HG03571 (cell line): ENCODE data around the gene ADGRG1.
"Not testable (repeated sequence)": the region's sequence is repeated elsewhere in the genome, so short reads cannot be mapped to it uniquely, and the experiment has no call there.

ENCODE experiments used
- ATAC-seq: cut with Tn5 transposase; IDR thresholded peaks from one replicate; pipeline ENCODE4 v1.9.1; 2021; ENCODE audit not compliant: unreplicated experiment

Gene ADGRG1

DNA sequence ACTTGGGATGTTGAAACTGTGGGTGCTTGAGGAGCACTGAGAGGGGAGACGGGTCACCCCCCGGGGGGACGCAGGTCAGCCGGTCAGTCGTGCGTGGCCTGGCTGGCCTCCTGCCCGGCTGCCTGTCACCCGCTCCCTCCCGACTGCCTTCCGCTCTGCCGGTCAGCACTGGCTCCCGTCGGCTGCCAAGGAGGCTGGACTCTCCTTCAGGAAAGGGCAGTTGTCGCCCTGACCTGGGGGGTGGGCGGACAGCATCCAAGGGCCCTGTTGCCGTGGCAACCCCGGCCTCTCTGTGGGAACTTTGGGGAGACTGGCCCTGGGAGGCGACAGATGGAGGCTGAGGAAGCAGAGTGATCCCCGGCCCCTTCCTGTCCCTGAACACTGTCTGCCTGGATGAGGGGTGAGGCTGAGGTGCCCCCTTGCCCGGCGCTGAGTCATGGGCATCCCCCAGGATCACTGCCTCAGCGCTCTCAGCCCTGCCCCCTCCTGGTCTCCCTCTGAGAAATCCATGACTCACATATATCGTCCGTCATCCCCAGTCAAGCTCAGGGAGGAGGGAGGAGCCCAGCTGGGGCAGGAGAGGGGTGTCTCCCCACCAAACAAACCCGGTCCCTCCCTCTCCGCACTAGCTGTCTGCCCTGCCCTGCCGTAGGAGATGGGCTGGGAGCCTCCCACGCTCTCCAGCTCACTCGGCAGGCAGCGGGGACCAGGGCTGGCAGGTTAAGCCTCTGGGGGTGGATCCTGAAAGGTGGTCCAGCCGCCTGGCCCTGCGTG lies at the start of gene ADGRG1:
Gene ADGRG1, plus strand, starts transcription at position 623 of the 774 bp plus-strand sequence. CDS start 21,658 bp downstream, outside the sequence.
- ATAC-seq, result no peak

DNA sequence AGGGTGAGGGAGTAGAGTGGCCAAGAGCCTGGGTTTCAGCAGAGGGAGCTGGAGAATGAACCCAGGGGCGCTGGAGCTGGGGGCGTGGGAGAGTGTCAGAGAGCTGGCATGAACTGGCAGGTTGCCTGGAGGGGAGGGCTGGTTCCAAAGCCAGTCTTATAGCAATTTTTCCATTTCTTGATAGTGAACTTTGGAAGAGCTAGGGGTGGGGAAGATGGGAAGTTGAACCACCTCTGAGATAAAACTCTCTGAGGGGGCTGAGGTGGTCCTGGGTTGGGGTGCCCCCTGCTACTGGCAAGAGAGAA lies 49.1 kb upstream of the ADGRG1 start:
- no peak for ATAC-seq

DNA sequence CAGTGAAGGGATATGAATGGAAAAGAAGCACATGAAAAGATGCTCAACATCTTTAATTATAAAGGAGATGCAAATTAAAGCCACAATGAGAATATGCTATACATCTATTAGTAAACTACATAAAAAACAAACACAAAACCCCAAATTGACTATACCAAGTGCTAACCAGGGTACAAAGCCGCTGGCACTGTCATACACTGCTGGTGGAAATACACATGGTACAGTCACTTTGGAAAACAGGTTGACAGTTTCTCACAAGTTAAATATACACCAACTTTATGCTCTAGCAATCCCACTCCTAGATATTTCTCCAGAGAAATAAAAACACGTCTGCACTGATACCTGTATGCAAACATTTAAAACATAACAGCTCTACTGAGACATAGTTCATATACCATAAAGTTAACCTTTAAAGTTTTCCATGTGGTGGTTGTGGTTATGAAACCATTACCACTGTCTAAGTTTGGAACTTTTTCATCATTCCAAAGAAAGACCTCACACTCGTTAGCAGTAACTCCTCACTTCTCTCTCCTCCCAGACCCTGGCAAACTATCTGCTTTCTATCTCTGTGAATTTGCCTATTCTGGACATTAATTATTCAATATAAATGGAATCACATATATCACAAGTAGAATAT lies 43.3 kb upstream of the ADGRG1 start:
- ATAC-seq, result no peak

DNA sequence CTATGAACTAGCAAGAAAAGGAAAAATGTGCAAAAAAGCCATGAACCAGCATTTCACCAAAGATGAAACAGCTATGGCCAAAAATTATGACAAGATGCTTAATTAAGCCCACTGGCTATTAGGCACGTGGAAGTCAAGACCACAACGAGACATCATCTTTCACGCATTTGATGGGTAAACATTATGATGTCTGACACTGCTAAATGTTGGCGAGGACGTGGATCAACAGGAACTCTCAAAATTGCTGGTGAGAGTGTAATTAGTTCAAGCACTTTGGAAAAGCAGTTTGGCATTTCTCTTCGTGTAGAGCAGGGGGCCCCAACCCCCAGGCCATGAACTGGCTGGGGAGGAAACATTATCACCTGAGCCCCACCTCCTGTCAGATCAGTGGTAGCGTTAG lies 39.6 kb upstream of the ADGRG1 start:
- ATAC-seq, result no peak

DNA sequence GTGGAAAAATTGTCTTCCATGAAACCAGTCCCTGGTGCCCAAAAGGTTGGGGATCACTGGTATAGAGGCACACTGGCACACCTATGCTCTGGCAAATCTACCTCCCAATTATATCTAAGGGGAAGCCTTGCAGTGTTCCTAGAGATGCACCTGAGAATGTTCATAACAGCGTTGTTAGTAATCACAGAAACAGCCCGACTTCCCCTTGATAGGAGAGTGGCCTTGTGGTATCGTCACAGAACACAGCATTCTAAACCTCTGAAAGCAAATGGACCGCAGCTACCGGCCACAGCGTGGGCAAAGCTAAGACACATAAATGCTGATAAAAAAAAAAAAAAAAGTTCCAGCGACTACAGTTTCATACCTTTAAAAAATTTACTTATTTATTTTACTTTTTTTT lies 39.1 kb upstream of the ADGRG1 start:
- no peak for ATAC-seq

DNA sequence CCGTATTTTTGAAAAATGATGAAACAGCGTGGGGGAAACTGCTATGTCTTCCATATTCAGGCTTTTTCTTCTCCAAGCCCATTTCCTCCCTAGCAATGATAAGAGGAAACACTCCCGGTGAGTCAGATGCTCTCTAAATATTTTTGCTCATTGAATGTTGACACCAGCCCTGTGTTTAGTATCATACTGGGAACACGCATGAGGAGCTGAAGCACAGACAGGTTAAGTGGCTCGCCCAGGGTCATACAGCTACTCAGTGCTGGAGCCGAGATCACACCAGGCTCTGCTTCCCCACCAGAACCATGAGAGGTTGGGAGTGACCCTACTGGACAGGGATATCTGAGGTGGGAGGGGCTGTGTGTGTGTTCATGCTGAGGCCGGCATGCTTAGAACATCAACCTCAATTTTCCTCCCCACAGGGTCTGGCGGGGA lies 37.8 kb upstream of the ADGRG1 start:
- ATAC-seq, result no peak

DNA sequence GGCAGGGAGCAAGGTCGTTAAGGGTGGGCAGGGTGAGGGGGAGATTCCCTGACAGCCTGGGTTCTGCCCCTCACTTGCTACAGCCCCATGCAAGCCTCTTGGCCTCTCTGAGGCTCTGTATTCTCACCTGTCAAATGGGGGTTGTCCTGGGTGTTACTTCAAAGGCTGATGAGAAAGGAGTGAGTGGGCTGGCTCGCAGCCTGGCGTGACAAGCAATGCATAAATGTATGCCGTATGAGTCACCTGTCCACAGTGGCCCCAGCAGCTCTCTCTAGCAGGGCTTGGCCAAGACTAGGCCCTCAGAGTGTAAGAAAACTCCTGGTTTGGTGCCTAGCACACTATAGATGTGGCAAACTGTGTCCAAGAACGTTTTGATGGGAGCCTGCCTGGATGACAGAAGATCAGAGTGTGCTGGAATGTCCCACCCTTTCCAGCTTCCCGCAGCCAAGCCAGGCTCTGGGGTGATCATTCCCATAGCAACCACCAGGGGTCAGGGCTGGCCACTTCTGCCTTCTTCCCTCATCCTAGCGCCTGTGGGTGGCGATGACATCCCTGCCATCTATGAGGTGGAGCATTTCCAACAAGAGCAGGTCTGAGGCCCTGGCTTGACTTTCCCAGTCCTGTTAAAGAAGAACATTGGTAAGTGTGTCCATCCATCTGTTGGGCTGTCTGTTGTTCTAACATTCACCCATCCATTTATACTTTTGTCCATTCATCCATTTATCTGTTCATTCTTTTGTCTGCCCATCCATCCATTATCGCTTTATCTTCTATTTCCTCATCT lies 37.2 kb upstream of the ADGRG1 start:
- ATAC-seq, result no peak

DNA sequence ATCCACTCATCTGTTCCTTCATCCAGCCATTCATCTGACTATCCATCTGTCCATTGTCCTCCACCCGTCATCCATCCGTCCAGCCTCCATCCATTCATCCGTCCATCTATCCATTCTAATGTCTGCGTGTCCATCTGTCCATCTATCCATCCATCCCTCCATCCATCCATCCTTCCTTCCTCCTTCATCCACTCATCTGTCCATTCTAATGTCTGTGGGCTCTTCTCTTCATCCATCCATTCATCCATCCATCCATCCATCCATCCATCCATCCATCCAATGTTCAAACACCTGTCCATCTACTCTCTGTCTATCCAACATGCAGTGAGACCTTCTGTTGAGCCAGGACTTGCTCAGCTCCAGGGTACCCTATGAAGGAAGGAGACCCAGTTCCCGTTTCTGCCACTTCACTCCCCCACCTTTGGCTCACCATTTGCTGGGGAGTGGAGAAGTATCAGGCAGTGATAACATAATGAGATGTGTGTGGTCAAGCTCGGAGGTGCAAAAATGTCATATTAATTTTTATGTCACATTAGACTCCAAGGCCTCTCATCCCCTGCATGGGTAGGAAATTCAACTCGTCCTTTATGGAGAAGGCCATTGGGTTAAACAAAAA lies 36.5 kb upstream of the ADGRG1 start:
- no peak for ATAC-seq

DNA sequence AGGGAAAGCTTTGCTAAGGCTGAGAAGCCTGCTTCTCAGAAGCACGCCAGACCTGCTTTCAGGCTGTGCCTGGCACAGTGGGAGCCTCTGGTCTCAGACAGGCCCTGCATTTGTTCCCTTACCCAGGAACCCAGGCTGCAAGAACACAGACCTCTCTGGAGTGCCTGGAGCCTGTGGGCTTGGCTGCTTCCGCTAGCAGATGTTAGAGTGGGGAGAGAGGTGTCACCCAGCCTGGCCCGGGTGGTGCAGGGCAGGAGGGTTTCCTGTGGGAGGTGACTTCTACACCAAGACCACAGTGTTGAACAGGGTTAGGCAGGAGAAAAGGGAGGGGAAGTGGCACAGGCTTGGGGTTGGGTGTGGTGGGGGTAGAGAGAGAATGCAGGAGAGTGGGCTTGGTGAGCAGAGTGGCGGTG lies 35.8 kb upstream of the ADGRG1 start:
- no peak for ATAC-seq

DNA sequence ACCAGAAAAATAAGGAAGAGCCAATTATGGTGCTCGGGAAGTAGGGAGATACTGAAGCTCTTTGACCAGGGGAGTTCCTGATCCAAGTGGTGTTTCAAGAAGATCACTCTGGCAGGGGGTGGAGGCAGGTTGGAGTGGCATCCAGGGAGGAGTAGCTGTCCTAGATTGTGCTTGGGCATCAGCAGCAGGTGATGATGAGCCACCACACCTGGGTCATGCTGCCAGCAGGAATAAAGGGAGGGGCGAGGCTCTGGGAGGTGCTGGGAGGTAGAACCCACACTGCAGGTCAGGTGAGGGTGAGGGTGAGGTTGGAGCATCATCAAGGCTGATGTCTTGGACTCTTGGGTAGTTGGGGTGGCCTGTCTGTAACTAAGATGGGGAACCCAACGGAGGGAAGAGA lies 35.4 kb upstream of the ADGRG1 start:
- no peak for ATAC-seq

DNA sequence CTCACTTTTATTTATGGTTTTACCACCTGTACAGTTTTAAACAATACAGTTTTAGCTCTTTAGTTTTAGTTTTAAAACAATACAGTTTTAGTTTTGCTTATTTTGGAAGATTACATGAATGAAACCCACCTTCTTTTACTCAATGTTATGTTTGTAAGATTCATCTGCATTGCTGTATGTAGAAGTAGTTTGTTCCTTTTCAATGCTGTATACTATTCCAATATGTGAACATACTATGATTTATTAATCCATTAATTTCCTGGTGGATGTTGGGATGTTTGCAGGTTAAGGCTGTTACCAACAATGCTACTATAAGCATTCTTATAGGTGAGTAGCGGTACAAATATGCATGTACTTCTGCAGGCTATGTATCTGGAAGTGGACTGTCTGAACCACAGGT lies 34.4 kb upstream of the ADGRG1 start:
- no peak for ATAC-seq

DNA sequence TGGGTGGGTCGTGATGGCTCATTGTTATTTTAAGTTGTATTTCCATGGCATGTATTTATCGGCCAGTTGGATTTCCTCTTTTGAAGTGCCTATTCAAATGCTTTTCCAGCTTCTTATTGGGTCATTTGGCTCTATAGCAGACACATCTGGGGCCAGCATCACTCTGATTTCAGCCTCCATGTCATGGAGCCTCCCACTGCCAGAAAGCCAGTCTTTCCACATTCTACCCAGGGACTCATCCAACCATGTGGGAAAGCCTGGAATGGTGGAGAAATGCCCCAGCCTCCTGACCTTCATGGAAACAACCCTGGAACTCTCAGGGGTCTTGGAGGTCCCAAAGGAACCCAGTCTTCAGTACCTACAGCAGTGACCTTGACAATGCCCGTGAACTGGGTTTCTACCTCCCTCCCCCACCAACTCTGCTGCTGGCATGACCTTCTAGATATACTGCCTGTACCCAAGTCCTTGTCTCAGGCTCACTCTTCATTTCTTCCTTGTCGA lies 33.8 kb upstream of the ADGRG1 start:
- no peak for ATAC-seq

DNA sequence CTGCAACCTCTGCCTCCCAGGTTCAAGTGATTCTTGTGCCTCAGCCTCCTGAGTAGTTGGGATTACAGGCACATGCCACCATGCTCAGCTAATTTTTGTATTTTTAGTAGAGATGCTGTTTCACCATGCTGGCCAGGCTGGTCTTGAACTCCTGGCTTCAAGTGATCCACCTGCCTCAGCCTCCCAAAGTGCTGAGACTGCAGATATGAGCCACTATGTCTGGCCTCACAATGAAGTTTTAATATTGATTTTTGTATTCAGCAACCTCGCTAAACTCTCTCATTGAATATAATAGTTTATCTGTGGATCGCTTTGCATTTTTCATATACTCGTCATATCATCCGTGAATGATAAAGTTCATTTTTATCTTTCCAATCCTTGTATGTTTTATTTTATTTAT lies 32.2 kb upstream of the ADGRG1 start:
- ATAC-seq, result not testable (repeated sequence)

DNA sequence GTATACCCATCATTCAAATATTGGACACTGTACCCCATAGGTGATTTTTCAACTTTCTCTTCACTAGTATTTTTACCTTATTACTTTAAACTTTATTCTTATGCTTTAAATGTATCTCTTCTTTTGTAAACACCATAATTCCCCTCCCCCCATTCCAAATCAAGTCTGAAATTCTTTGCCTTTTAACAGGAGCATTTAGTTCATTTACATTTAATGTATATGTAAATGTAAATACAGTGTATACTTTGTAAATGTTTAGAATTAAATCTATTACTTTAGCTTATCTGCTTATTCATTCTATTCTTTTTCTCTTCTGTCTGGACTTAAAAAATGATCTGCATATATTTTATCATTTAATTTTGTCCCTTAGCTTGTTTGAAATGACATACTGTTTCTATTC lies 30.0 kb upstream of the ADGRG1 start:
- ATAC-seq, result no peak

DNA sequence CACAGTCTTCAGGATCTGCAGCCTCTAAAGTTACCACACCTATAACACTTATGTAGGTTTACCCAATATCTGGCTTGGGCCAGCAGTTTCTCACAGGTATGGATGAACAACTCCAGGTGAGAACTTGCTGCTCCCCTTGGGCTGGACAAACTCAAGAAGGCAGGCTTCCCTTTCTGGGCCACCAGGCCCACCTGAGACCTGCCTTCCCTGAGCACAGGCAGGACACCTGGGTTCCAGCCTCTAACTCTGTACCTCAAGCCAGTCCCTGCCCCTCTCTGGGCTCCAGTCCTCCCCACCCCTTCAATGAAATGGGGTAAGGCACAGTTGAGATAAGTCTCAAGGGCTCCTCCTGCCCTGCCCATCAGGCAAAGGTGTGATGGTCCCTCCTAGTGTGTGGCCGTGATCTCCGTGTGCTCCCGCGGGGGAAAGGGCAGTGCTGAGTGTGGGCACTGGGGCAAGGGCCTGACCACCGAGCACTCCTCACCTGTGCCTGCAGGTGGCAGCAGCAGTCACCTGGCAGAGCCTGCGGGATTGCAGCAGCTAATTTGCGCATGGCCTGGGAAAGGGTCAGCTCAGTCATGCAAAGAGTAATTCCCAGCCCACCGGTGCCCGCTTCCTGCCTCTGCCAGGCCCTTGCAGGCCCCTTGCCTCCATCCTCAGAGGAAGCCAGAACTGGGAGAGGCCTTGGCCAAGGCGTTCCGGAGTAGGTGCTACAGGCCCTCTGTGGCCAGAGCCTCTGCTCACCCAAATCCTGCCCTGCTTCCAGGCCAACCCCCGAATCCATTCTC lies 28.2 kb upstream of the ADGRG1 start:
- no peak for ATAC-seq

DNA sequence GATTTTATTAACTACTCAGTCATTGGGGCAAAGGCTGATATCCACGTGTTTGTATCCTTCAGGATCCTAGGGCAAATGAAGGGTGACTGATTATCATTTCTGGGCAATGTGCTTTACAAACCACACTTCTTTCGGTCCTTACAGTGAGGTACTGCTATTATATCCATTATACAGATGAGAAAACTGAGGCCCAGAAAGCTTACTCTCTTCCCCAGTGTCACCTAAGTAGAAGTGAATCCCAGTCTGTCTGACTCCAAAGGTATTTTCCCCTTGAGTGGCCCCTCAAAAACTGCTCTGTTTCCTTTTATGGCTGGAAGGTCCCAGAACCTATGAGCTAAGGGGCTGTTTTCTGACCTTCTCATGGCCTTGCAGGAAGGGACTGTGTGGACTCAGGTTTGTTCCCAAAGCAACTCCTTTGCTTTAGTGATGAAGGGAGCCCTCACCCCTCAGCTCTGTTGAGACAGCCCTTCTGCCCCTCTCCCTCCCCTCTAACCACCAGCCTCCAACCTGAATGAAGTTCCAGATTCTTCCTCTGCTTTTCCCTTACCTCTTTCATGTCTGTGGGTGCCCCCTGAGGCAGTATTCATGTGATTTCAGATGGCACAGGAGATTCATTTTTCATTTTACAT lies 27.4 kb upstream of the ADGRG1 start:
- no peak for ATAC-seq

DNA sequence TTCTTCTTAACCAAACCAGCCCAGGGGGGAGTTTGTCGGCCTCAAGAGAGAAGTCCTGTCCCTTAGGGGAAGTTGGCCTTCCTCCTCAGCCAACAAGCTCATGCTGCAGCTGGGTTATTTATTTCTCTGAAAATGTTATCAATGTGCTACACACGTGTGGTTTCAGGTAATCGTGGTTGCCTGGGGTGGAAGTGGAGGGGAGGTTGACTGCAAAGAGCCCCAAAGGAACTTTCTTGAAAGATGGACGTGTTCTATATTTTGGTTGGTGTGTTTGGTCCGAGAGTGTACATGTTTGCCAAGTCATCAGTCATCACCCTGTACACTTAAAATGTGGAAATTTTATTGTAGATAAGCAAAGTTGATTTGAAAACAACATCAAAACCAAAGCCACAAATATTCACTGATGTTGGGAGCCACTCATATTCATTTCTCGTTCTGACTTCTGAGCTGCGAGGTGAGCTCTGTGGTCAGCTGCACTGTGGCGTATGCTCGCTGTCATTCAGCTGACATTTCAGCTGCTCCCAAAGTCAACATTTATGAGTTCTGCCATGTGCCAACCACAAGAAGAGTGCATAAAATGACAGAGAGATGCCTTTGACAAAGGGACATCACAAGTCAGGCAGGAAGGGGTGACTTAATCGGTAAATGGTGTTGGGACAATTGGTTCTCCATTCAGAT lies 26.5 kb upstream of the ADGRG1 start:
- peak; percentile 66 for ATAC-seq

DNA sequence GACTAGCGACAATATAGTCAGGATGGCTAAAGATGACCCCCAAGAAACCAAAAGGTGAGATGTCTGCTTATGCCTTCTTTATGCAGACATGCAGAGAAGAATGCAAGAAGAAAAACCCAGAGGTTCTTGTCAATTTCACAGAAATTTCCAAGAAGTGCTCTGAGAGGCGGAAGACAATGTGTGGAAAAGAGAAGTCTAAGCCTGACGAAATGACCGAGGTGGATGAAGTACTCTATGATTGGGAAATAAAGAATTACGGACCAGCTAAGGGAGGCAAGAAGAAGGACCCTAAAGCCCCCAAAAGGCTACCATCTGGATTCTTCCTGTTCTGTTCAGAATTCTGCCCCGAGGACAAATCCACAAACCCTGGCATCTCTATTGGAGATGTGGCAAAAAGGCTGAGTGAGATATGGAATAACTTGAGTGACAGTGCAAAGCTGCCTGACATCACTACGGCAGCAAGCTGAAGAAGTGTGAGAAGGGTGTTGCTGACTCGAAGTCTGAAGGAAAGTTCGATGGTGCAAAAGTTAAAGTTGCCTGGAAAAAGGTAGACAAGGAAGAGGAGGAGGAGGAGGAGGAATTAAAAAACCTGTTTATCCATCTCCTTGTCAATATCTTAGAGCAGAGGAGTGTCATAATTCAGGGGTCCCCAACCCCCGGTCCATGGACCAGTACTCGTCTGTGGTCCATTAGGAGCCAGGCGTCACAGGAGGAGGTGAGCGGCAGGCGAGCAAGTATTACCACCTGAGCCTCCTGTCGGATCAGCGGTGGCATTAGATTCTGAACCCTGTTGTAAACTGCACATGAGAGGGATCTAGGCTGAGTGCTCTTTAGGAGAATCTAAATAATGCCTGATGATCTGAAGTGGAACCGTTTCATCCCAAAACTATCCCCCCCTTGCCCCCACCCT lies 25.1 kb upstream of the ADGRG1 start:
- ATAC-seq, result no peak

DNA sequence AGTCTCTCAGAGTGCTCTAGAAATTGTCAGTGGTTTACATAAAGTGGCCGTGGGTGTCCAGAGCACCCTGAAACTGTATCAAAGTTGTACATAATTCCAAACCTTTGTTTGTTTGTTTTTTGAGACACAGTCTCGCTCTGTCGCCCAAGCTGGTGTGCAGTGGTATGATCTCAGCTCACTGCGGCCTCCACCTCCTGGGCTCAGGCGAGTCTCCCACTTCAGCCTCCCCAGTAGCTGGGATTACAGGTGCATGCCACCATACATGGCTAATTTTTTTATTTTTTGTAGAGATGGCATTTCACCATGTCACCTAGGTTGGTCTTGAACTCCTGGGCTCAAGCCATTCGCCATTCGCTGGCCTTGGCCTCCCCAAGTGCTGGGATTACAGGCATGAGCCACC lies 24.3 kb upstream of the ADGRG1 start:
- ATAC-seq, result no peak
